DLD1 (cell line): Measurements from ENCODE around the gene SDF4.
"Not testable (repeated sequence)": the region's sequence is repeated elsewhere in the genome, so short reads cannot be mapped to it uniquely, and the experiment has no call there.

Experiments used
- in situ Hi-C: cut with HindIII; loops from 2 replicates; pipeline ENCODE4 v1.10.0; 2017; ENCODE audit warnings: low sequenced_read_pairs

Gene SDF4

DNA sequence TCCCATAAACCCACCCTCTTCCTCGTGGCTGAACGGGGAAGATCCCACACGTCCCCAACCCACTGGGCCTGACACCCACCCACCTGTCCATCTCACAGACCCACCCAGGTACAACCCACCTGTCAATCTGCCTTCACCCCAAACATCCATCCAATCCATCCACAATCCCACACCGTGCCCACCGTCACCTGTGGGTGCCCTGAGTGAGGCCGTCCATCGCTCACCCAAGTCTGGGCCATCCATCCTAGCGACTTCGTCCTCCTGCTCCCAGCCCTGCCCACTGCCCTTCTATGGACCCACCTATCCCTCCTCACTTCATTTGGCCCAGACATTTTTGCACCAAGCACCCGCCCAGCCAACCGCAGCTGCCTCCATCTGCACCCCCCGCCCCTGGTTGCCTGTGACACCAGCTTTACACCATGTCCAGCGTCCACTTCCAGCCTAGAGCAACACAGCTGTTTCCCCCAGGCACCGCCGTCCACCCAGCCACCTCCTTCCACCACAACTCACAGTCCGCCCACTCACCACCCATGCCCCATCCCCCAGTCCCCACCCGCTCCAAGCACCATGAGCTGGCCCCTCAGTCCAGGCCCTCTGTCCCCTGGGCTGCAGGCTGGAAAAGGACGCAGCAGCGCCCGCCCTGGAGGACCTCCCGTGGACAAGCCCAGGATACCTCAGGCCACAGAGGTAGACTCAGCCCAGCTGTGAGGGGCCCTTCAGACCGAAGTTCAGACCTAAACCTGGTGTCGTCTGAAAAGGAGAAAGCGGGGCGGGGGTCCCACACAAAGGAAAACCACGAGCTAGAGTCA, 50.5 kb downstream of the SDF4 start:
- in situ Hi-C loops, result no loop called here

GRCh38 chr1:1179983-1180861, 51.6 kb downstream of the SDF4 start:
- in situ Hi-C loops, result no loop called here

GRCh38 chr1:1179346-1179982, 52.3 kb downstream of the SDF4 start:
- in situ Hi-C loops, result no loop called here

- in situ Hi-C loops, result no loop called here
These were observed 52.9 kb downstream of the SDF4 start for GRCh38 chr1:1178794-1179331.

- in situ Hi-C loops, result no loop called here
These were observed 54.2 kb downstream of the SDF4 start for GRCh38 chr1:1177452-1178206.

GRCh38 chr1:1176931-1177330, 54.9 kb downstream of the SDF4 start:
- in situ Hi-C loops, result no loop called here

- in situ Hi-C loops, result not testable (repeated sequence)
These were observed 55.6 kb downstream of the SDF4 start for GRCh38 chr1:1176063-1176761.

GRCh38 chr1:1175221-1176062, 56.4 kb downstream of the SDF4 start:
- in situ Hi-C loops, result no loop called here

- in situ Hi-C loops, result no loop called here
These were observed 57.9 kb downstream of the SDF4 start, which contains the start of gene TTLL10 for GRCh38 chr1:1173793-1174415. Gene TTLL10 (plus strand): TSS chr1:1173880. CDS start chr1:1179216, 5,336 bp downstream.

DNA sequence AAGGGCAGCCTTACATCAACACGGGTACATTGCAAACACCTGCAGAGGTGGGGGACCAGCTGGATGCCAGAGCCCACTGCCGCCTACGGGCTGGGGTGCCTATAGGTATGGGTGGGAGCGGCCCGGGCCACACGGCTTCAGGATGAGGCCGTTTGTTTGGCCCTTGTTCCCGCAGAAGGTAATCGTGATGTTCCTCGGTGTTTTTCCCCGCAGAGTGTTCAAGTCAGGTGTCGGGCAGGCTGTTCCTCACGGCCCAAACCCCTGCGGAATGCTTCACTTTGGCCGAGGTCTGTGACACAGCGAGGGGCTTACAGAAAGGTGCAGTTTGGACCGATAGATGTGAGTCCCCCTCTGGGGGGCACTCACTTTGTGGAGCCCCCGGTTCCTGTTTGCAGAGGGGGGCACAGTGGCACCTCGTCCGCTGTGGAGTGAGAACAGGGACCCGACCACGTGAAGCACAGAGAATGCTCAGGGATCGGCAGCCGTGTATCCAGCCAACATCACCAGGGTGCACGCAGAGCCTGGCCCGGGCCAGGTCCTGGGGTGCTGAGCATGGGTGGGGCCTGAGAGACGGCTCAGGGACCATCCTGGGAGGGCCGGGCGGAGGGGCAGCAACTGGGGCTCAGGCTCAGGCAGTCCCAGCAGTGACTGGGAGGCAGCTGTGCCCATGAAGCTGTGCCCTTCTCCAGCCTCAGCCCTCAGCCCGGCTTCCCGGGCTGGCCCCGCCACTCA, 58.6 kb downstream of the SDF4 start:
- in situ Hi-C loops, result no loop called here

DNA sequence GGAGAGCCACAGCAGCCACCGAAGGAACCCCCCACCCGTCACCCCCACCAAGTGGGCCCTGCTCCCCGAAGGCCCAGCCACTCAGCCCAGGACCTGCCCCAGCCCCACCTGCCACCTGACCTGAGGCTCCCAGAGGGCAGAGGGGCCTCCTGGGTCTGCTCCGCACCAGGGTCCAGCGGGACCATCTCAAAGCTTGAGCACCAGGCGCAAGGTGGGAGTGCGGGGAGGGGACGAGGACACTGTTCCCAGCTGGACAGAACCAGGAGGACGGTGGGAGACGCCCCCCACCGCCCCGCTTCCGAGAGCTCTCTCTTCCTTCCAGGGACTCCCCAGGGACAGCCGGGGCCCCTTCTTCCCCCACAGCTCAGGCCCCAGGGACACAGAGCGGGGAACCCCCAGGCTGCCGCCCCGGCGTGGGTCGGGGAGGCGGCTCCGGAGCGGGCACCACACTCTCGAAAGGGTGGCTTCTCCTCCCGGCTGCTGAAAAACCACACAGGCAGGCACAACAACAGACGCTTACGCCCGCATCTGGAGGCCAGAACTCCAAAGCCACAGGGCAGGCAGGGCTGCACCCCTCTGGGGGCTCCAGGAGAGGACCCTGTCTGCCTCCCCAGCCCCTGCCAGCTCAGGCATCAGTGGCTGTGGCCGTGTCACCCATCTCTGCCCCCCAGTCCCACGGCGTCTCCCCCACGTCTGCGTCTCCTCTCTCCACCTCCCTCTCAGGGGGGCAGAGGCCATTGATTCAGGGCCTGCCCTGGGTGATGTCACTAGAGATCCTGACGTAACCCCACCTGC, 60.1 kb downstream of the SDF4 start:
- in situ Hi-C loops, result no loop called here

GRCh38 chr1:1171161-1171545, 60.6 kb downstream of the SDF4 start:
- in situ Hi-C loops, result no loop called here

DNA sequence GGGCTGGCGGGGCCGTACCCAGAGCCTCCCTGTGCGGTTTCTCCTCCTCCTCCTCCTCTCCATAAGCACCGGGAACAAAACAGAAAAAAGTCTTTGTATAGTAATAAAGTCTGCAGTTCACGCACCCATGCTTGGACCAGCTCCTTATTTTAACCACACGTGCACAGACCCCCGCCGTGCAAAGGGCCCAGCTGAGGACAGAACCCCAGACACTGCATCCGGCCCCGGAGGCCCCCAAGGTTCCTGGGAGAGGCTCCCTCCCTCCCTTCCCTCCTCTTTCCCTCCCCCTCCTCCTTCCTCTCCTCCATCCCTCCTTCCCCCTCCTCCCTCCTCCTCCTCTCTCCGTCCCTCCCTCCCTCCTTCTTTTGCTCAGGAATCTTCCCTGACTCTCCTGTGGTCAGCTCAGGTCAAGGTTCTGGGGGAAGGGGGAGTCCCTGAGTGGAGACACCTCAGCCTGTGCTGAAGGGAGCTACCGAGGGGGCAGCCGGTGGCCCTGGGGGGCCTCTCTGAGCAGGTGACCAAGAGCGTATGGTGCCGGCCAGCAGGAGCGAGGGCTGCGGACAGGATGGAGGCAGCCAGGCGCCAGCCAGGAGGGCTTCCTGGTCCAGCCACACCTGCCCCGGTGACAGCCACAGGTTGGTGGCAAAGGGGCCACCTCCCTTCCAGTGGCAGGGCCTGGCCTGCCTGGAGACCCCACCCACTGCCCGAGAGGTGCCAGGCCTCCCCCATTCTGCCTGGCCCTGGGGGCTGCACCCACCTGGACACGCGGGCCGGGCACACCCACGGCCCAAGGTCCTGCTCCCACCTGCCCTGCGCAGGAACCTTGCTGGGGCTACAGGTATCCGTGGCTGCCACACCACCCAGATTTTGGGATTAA, 61.3 kb downstream of the SDF4 start:
- in situ Hi-C loops, result no loop called here

DNA sequence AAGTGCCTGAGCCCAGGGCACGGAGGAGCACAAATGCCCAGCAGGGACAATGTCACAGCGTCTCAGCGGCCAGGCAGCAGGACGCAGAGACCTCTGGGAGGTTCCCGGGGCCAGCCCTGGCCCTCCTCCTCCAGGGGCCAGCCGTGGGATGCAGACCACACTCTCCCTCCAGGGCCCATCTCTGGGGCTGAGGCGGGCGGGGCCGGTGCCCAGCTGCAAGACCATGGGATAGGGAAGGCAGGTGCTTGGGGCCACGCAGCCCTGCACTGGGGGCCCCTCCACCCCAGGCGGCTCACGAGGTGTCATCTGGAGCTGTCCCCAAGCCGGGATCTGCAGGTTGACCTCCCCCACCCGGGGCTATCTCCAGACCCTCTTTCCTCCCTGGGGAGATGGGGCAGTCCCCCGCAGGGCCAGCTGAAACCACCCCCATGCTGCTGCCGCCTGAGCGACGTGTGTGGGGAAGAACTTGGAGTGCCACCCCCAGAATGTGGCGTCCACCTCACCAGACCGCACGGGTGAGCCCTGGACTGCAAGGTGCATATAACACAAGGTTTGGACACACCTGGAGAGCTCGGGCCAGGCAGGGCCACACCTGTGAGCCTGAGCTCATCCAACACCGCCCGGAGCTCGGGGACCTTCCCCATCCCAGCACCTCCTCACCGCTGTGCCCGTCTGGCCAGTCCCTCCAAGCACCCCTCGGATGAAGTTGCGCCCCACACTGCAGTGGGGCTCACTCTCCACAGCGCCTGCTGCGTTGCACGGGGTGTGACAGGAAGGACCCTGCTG, 62.2 kb downstream of the SDF4 start:
- in situ Hi-C loops, result no loop called here
